NCI-H82 treated with DMSO at 0.1 percent for 48 hours (cell line): ENCODE data around the gene RHOB.
"Not testable (repeated sequence)": the region's sequence is repeated elsewhere in the genome, so short reads cannot be mapped to it uniquely, and the experiment has no call there.

Experiments used
- DNase-seq: peaks from one replicate; lab custom pipeline; 2025; ENCODE audit not compliant: unreplicated experiment; lab: John Stamatoyannopoulos, UW

Gene RHOB

DNA sequence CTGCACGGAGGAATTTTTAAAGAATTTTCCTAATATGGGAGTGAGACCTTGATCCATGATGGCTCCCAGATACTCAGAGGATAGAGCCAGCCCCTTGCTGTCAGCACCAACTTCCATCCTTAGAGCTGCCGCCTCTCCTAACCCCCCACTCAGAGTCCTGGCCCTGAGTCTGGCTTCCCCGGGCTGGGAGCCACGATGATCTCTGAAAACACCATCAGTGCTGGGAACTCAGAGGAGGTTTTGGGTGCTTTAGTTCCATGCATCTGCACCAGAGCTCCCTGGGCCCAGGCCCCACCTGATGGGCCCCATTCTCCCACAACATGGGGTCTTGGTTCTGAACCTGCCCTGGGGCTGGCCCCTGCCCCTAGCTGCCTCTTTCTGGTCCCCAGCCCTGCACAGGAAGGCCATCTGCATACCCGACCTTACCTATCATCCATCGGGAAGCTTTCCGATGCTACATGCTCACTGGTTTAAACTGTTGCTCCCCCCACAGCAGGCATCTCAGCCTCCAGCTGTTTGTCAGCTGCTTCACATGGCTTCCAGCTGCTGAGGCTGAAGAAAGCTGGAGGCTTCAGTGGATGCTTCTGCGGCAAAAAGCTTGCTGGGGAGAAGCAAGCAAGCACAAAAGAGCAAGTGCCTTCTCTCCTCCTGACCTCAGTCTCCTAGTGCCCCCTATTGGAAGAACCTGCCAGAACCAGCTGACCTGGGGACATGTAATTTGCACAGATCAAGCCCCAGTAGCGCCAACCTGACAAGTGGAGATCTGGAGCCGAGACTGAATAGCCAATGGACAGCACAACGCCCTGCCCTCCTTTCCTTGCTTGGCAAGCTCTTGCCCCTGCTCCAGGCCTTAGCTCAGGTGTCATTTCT is 24.2 kb upstream of the RHOB start:
- DNase-seq = no peak

DNA sequence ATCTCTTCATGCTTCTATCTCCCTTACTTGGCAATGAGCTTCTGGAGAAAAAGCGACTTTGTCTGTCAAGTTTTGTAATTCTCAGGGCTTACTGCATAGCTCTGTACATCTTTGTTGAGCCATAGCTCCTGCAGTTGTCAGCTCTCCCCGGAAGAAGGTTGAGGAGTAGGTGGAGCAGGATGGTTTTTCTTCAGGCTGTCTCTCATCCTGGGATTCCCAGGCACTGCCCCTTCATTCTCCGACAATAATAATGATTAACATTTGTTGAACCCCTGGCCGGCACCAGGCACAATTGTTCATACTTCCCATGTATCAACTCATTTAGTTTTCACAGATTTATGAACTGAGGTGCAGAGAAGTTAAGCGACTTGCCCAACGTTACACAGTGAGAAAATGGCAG is 23.5 kb upstream of the RHOB start:
- DNase-seq = no peak

GRCh38 chr2:20423847-20424246 is 23.0 kb upstream of the RHOB start:
- no peak for DNase-seq

GRCh38 chr2:20424300-20425290 is 22.3 kb upstream of the RHOB start:
- no peak for DNase-seq

DNA sequence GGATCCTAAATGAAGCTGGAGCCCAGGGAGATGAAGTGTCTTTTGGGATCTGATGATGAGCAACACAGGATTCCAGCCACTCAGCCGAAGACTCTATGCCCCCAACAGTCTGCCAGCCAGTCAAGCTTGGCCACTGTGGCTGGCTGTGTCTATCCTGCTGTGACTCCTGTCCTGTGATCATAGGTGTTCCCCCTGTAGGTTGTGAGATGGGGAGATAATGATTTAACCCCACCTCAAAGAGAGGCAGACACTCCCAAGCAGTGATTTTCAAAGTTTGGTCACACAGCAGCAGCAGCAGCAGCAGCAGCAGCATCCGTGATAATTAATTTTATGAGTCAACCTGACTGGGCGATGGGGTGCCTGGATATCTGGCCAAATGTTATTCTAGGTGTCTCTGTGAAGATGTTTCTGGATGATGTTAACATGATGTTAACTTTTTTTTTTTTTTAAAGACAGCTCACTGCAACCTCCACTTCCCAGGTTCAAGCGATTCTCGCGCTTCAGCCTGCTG is 21.4 kb upstream of the RHOB start:
- no peak for DNase-seq

- no peak for DNase-seq
These were observed 21.0 kb upstream of the RHOB start for GRCh38 chr2:20425884-20426283.

DNA sequence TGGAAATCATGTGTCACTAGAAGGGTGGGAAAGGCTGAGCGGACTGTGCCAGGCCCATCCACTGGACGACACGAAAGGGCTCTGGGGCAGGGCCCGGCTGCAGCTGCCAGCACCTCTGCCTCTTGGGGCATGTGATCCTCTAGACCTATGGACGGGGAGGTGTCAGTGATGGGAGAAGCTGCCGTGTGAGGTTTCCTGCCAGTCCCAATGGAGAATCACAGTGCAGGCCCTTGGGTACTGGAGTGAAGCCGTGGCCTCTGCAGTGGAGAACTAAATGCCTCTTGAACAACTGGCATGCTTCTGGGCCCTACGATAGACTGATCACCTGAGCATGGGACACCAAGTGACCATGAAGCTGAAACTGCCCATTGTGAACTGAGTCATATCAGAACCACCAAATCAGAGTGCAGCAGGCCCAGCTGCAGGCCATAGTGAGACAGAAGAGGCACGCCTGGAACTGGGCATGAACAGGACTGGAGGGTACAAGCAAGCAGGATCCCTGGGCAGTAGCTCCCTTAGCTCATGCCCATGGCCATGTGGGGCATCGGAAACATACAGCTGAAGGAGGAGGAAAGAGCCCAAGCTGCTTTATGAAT is 18.8 kb upstream of the RHOB start:
- DNase-seq = no peak

GRCh38 chr2:20428717-20429490 is 18.0 kb upstream of the RHOB start:
- DNase-seq = no peak

GRCh38 chr2:20429528-20429927 is 17.3 kb upstream of the RHOB start:
- no peak for DNase-seq

GRCh38 chr2:20430035-20430434 is 16.8 kb upstream of the RHOB start:
- no peak for DNase-seq

DNA sequence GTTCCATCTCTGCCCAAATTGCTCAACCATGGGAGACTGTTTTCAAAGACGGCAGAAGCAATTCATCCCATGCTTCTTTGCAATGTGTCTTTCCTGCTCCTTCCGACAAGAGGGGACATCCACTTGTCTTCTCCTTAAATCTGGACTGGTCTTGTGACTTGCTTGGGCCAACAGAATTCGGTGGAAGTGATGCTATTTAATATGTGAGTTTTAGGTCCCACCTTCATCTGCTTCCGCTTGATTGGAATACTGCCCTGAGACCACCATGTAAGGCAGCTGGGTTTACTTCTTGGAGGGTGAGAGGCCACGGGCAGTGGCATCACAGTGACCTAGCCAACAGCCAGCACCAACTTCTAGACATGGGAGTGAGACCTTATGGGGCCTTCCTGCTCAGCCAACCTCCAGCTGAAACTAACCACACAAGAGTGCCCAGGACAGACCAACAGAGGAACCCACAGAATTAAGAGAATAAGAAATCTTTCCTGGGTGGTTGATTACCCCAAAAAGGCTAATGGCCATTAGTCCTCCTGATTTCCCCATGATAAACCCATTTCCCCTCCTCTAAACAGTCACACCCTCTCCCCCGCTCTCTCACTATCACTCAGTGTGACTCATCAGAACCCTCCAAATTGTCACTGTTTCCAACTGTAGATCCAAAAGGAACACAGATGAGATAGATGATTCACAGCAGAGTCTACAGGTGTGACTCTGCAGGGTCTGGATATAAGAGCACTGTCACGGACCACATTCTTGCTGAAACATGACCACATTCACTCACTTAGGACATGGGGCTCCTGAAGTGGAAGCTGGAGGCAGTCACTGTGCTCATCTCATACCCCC is 16.2 kb upstream of the RHOB start:
- no peak for DNase-seq

- DNase-seq = no peak
These were observed 15.6 kb upstream of the RHOB start for GRCh38 chr2:20431301-20431698.

DNA sequence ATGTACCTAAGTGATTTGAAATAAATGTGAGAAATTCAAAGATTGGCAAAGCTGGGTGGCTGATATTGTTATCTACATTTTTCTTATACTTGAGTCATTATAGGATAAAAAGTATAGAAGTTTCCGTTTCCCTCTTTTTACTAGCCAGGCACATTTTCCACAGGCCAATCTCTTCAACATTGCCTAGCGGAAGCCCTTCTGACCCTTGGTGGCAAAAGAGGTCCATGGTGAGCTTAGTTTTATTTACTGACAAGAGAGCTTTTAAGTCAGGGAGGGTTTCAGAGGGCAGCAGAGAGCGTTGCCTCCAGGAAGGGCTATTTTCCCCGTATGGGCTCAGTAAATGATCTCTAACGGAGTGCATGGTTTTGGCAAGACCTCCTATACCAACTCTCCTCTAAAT is 15.1 kb upstream of the RHOB start:
- DNase-seq = no peak

GRCh38 chr2:20432714-20433113 is 14.2 kb upstream of the RHOB start:
- no peak for DNase-seq

- no peak for DNase-seq
These were observed 13.6 kb upstream of the RHOB start for GRCh38 chr2:20433249-20433648.

DNA sequence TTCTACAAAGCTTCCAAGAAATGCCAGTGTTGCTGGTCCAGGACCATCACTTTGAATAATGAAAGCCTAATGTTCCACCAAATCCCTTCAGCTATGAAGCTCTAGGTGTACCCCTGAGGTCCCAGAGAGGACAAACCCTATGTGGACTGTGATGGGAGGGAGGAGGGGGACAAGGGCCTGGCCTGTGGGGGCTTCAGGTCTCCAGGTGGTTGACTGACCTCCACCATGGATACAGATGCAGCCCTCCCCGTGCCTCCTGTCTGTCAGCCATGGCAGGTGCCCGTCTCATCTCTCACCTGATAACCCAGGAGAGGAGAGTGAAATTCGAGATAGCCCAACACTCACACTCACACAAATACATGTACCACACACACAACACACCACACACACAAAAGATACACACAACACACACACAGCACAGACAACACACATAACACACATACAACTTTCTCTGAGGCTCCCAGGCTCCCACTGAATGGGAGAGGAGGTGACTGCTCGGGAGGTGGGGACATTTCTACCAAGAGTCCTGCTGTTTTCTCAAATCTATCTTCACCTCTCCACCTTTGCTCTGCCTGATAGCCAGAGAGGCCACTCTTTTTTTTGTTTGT is 12.8 kb upstream of the RHOB start:
- no peak for DNase-seq

- DNase-seq = no peak
These were observed 12.1 kb upstream of the RHOB start for GRCh38 chr2:20434588-20435294.

DNA sequence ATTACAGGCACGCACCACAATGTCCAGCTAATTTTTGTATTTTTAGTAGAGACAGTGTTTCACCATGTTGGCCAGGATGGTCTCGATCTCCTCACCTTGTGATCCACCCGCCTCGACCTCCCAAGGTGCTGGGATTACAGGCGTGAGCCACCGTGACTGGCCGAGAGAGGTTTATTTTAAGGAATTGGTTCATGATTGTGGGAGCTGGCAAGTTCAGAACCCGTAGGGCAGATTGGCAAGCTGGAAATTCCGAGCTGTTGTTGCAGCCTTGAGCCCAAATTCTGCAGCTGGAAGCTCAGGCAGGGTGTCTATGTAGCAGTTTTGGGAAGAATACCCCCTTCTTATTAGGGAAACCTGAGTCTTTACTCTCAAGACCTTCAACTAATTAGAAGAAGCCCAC is 11.4 kb upstream of the RHOB start:
- DNase-seq = not testable (repeated sequence)
